Activated T-cell treated with anti-CD3 and anti-CD28 coated beads, Interleukin-2, amount 50 U/mL, for 72 hours (primary cell): ENCODE results near the gene TMEM40. TPM values are rescaled to one million over a fixed set of nuclear protein-coding genes. Genes with fewer than 3 reads are reported as not detected.
"Not testable (repeated sequence)": the region's sequence is repeated elsewhere in the genome, so short reads cannot be mapped to it uniquely, and the experiment has no call there.

Source experiments
- ATAC-seq, 2 donors: fragments of 150-1000 bp; cut with Tn5 transposase; replicated peaks in 1 of 2; 2 replicates each; pipeline ENCODE4 v1.10.0; 2021; ENCODE audit warnings: moderate library complexity in 2 of 2, mild to moderate bottlenecking in 1 of 2
- DNase-seq, 2 donors: peaks; one replicate each; pipeline ENCODE4 v3.0.0; 2021 to 2022; ENCODE audit warnings: mixed read lengths in 1 of 2
- H3K27ac Mint-ChIP-seq: one replicate; pipeline ENCODE4 v1.8.0; 2022; ENCODE audit warnings: mild to moderate bottlenecking, moderate library complexity, mixed read lengths
- H3K27me3 Mint-ChIP-seq: one replicate; pipeline ENCODE4 v1.8.0; 2022; ENCODE audit warnings: low read depth, mixed read lengths
- H3K36me3 Mint-ChIP-seq, 2 donors: one replicate each; pipeline ENCODE4 v1.8.0; 2022; ENCODE audit warnings: mixed read lengths in 2 of 2, mild to moderate bottlenecking in 1 of 2; ENCODE audit not compliant: insufficient read depth in 2 of 2
- H3K4me1 Mint-ChIP-seq: one replicate; pipeline ENCODE4 v1.8.0; 2022; ENCODE audit warnings: low read depth, mixed read lengths
- H3K4me3 Mint-ChIP-seq, 2 donors: one replicate each; pipeline ENCODE4 v1.8.0; 2022; ENCODE audit warnings: mild to moderate bottlenecking in 2 of 2, mixed read lengths in 2 of 2, moderate library complexity in 2 of 2
- H3K9me3 Mint-ChIP-seq, 2 donors: one replicate each; pipeline ENCODE4 v1.8.0; 2022; ENCODE audit warnings: mixed read lengths in 2 of 2
- total RNA-seq, 2 donors: library from RNA; stranded (reverse); gene quantifications; one replicate each; pipeline ENCODE4 v1.2.3, GENCODE V29; 2022

TMEM40 gene
- total RNA-seq, 2 donors from 2014 or later: not detected

- Mint-ChIP-seq H3K4me1 (peaks cover 8% of the 10 kb centered on the region), H3K36me3 (no peaks in the 10 kb centered on the region), H3K9me3 (no peaks in the 10 kb centered on the region), H3K4me3 (no peak overlapping the region), H3K27ac (no peak overlapping the region), H3K27me3 (no peaks in the 10 kb centered on the region)
- DNase-seq (no peak), ATAC-seq (no peak)
Measured at GRCh38 chr3:12791430-12791829, 32.4 kb upstream of the TMEM40 start.

- H3K4me3 Mint-ChIP-seq, H3K4me1 Mint-ChIP-seq, H3K36me3 Mint-ChIP-seq, ATAC-seq, H3K9me3 Mint-ChIP-seq, DNase-seq, H3K27ac Mint-ChIP-seq: not testable (repeated sequence)
- H3K27me3 Mint-ChIP-seq: peaks cover 21% of the 10 kb centered on the region
Measured at GRCh38 chr3:12787967-12788690, 29.1 kb upstream of the TMEM40 start.

GRCh38 chr3:12787346-12787745, 28.3 kb upstream of the TMEM40 start:
- not testable (repeated sequence) for H3K27ac Mint-ChIP-seq, H3K4me1 Mint-ChIP-seq, H3K36me3 Mint-ChIP-seq, H3K9me3 Mint-ChIP-seq, ATAC-seq, H3K4me3 Mint-ChIP-seq
- DNase-seq: peak in 1 of 2 donors; percentile 74
- peaks cover 27% of the 10 kb centered on the region for H3K27me3 Mint-ChIP-seq

- Mint-ChIP-seq H3K9me3 (no peaks in the 10 kb centered on the region), H3K27ac (no peak overlapping the region), H3K36me3 (no peaks in the 10 kb centered on the region), H3K4me3 (no peak overlapping the region), H3K4me1 (no peaks in the 10 kb centered on the region), H3K27me3 (peaks cover 32% of the 10 kb centered on the region)
- ATAC-seq (no peak), DNase-seq (no peak)
Measured at GRCh38 chr3:12785096-12785495, 26.0 kb upstream of the TMEM40 start.

- H3K27me3 Mint-ChIP-seq: peaks cover 32% of the 10 kb centered on the region
- no peaks in the 10 kb centered on the region for H3K9me3 Mint-ChIP-seq
- DNase-seq (no peak), ATAC-seq (no peak)
- H3K4me1 Mint-ChIP-seq: no peaks in the 10 kb centered on the region
- no peaks in the 10 kb centered on the region for H3K36me3 Mint-ChIP-seq
- no peak overlapping the region for H3K4me3 Mint-ChIP-seq
- no peak overlapping the region for H3K27ac Mint-ChIP-seq
Measured at GRCh38 chr3:12782172-12782815, 23.2 kb upstream of the TMEM40 start.

GRCh38 chr3:12780751-12781150, 21.7 kb upstream of the TMEM40 start:
- Mint-ChIP-seq H3K4me3 (no peak overlapping the region), H3K9me3 (no peaks in the 10 kb centered on the region), H3K36me3 (no peaks in the 10 kb centered on the region), H3K27me3 (peaks cover 29% of the 10 kb centered on the region), H3K4me1 (no peaks in the 10 kb centered on the region), H3K27ac (no peak overlapping the region)
- DNase-seq (no peak), ATAC-seq (no peak)

- Mint-ChIP-seq H3K4me3 (no peak overlapping the region), H3K27ac (no peak overlapping the region), H3K36me3 (no peaks in the 10 kb centered on the region), H3K9me3 (peaks cover 0 to 1% of the 10 kb centered on the region in 2 donors), H3K27me3 (peaks cover 9% of the 10 kb centered on the region), H3K4me1 (no peaks in the 10 kb centered on the region)
- DNase-seq: no peak
- no peak for ATAC-seq
Measured at GRCh38 chr3:12777171-12777570, 18.1 kb upstream of the TMEM40 start.

GRCh38 chr3:12775970-12776369, 16.9 kb upstream of the TMEM40 start:
- H3K4me3 Mint-ChIP-seq, H3K4me1 Mint-ChIP-seq, H3K27ac Mint-ChIP-seq, H3K27me3 Mint-ChIP-seq, H3K36me3 Mint-ChIP-seq, DNase-seq, ATAC-seq, H3K9me3 Mint-ChIP-seq: not testable (repeated sequence)

GRCh38 chr3:12775226-12775625, 16.2 kb upstream of the TMEM40 start:
- Mint-ChIP-seq H3K27ac (no peak overlapping the region), H3K27me3 (peaks cover 5% of the 10 kb centered on the region), H3K4me1 (no peaks in the 10 kb centered on the region), H3K36me3 (no peaks in the 10 kb centered on the region), H3K9me3 (peaks cover 0 to 1% of the 10 kb centered on the region in 2 donors), H3K4me3 (no peak overlapping the region)
- no peak for DNase-seq
- no peak for ATAC-seq

- H3K4me1 Mint-ChIP-seq: no peaks in the 10 kb centered on the region
- H3K27me3 Mint-ChIP-seq: peaks cover 5% of the 10 kb centered on the region
- DNase-seq (no peak), ATAC-seq (no peak)
- H3K9me3 Mint-ChIP-seq: peaks cover 0 to 1% of the 10 kb centered on the region in 2 donors
- H3K4me3 Mint-ChIP-seq: no peak overlapping the region
- no peaks in the 10 kb centered on the region for H3K36me3 Mint-ChIP-seq
- H3K27ac Mint-ChIP-seq: no peak overlapping the region
Measured at GRCh38 chr3:12774619-12775018, 15.6 kb upstream of the TMEM40 start.

GRCh38 chr3:12773710-12774086, 14.6 kb upstream of the TMEM40 start:
- Mint-ChIP-seq H3K27ac (peak overlapping the region; percentile 25), H3K27me3 (peaks cover 5% of the 10 kb centered on the region), H3K4me1 (no peaks in the 10 kb centered on the region), H3K4me3 (no peak overlapping the region), H3K36me3 (no peaks in the 10 kb centered on the region), H3K9me3 (peaks cover 0 to 1% of the 10 kb centered on the region in 2 donors)
- ATAC-seq (no peak), DNase-seq (no peak)

GRCh38 chr3:12773030-12773709, 14.1 kb upstream of the TMEM40 start:
- H3K27me3 Mint-ChIP-seq: peaks cover 5% of the 10 kb centered on the region
- H3K9me3 Mint-ChIP-seq: peaks cover 0 to 1% of the 10 kb centered on the region in 2 donors
- H3K4me3 Mint-ChIP-seq: no peak overlapping the region
- H3K27ac Mint-ChIP-seq: peak overlapping the region; percentile 25
- ATAC-seq: no peak
- no peaks in the 10 kb centered on the region for H3K4me1 Mint-ChIP-seq
- H3K36me3 Mint-ChIP-seq: no peaks in the 10 kb centered on the region
- DNase-seq: no peak

GRCh38 chr3:12772462-12772861, 13.4 kb upstream of the TMEM40 start:
- Mint-ChIP-seq H3K9me3 (peaks cover 0 to 1% of the 10 kb centered on the region in 2 donors), H3K27me3 (peaks cover 5% of the 10 kb centered on the region), H3K4me1 (no peaks in the 10 kb centered on the region), H3K4me3 (no peak overlapping the region), H3K27ac (peak overlapping the region; percentile 25), H3K36me3 (no peaks in the 10 kb centered on the region)
- DNase-seq (no peak), ATAC-seq (no peak)
